ENCODE results near the gene AP3S1.

DNA sequence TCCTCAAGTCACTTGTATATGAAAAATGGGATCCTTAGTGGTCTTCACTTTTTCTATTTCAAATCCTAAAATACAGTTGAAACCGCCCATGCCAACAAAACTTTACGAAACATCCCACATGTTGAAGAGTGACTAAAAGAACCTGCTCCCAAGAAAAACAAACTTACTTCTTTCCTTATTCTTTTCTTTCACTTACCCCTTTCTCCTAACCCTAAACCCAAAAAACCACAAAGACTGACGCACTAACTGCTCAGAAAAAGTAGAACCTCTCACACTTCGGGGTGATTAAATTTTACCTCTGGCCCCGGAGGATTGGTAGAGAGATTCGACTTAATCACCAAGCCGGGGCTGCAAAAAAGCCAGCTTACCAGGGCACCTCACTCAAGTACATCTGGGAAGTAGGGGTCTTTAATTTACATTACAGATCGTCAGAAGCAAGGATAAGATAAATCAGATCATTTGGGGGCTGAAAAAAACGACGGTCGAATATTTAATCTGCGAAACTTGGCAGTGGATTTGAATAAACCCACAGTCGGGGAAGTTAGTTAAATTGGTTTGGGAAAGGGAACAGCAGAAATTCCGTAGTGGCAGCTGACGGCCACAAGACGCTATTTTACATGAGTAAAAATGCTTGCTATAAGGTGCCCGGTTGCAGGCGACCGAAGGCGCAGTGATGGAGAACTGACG, 26.6 kb upstream of the AP3S1 start:
- no peak for TF ChIP-seq CTCF (IDR thresholded peaks at IDR 0.05)
- no peak for TF ChIP-seq POLR2A (IDR thresholded peaks at IDR 0.05)
